ENCODE results near the gene CPNE5.

CPNE5 gene

DNA sequence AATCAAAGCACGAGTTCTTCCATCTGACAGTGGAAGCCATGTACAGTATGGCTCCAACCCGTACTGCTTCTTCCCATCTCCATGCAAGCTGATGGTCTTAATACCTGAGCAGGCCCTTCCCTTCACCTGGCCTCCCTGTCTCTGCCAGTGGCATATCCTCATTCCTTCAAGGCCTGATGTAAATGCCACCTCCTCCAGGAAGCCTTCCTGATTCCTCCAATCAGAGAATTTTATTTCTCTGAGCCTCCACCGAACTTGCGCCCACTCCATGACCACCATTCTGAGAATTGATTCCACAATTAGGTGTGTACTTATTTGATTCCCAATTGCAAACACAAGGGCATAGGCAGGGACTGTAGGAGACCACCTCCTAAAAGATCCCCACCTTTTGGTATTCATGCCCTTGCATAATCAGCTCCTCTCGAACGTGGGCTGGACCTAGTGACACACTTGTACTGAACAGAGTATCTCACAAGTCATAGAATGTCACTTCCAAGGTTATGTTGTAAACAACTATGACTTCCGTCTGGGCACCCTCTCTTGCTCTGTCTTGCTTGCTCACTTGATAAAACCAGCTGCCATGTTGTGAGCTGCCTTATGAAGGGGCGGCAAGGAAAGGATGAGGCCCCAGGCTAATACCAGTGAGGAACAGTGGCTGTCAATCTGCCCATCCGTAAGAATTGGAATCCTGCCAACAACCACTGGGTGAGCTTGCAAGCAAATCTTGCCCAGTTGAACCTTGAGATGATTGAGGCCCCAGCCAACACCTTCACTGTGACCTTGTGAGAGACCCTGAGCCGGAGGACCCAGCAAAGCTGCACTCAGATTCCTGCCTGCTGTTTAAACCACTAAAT is 38.8 kb downstream of the CPNE5 start:
- no peak for DNase-seq (ENCODE audit: low read depth)
- TF ChIP-seq, protein P1, sequence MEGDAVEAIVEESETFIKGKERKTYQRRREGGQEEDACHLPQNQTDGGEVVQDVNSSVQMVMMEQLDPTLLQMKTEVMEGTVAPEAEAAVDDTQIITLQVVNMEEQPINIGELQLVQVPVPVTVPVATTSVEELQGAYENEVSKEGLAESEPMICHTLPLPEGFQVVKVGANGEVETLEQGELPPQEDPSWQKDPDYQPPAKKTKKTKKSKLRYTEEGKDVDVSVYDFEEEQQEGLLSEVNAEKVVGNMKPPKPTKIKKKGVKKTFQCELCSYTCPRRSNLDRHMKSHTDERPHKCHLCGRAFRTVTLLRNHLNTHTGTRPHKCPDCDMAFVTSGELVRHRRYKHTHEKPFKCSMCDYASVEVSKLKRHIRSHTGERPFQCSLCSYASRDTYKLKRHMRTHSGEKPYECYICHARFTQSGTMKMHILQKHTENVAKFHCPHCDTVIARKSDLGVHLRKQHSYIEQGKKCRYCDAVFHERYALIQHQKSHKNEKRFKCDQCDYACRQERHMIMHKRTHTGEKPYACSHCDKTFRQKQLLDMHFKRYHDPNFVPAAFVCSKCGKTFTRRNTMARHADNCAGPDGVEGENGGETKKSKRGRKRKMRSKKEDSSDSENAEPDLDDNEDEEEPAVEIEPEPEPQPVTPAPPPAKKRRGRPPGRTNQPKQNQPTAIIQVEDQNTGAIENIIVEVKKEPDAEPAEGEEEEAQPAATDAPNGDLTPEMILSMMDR (IDR thresholded peaks at IDR 0.05; ENCODE audit: control insufficient read depth, extremely low read depth, insufficient read depth) = no peak
- H3K4me3 ChIP-seq (ENCODE audit: low read depth, low read length) = no peak overlapping the region

DNA sequence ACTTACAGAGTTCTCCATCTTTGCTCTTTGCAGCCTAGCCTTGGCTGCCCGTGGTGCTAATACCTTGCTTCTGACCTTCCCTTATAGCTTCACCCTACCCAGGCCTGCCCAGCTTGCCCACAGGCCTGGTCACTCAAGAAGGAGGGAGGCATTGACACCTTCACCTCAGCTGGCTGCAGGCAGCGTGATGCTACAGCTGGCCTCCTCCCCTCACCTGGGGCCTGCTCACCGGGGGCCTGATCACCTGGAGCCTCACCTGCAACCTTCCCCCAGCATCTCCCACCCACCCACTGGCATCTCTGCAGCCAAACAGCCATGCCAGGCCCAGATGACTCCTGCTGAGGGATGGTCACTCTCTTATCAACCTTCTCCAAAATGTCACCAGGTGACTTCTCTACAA is 40.4 kb downstream of the CPNE5 start:
- no peak for DNase-seq (ENCODE audit: low read depth)

DNA sequence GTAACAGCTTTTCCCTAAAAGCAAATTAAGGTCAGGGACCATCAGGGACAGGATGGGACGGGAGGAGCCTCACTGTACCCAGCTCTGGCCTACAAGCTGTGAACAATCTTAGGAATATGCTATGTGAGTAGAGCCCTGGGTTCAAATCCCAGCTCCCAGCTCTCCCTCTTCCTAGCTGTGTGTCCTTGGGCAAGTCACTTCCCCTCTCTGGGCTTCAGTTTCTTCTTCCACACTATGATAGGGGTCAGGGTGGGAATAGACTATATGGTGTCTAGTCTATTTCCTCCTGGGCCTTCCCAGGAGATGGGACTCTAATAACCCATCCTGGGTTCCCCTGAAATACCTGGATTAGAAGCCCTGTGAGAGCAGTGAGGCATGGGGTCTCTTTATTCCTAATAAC is 41.6 kb downstream of the CPNE5 start:
- H3K4me3 ChIP-seq (ENCODE audit: low read depth, low read length) = no peak overlapping the region
- no peak for DNase-seq (ENCODE audit: low read depth)
- TF ChIP-seq, protein P1 (IDR thresholded peaks at IDR 0.05; ENCODE audit: control insufficient read depth, extremely low read depth, insufficient read depth) = no peak

More for the DNA sequence above, 40.4 kb downstream of the CPNE5 start:
- TF ChIP-seq, protein P1 (IDR thresholded peaks at IDR 0.05; ENCODE audit: control insufficient read depth, extremely low read depth, insufficient read depth) = no peak
- no peak overlapping the region for H3K4me3 ChIP-seq (ENCODE audit: low read depth, low read length)

GRCh38 chr6:36797055-36797454 is 42.2 kb downstream of the CPNE5 start:
- no peak overlapping the region for H3K4me3 ChIP-seq (ENCODE audit: low read depth, low read length)
- TF ChIP-seq, protein P1 (IDR thresholded peaks at IDR 0.05; ENCODE audit: control insufficient read depth, extremely low read depth, insufficient read depth) = no peak
- DNase-seq (ENCODE audit: low read depth) = no peak

DNA sequence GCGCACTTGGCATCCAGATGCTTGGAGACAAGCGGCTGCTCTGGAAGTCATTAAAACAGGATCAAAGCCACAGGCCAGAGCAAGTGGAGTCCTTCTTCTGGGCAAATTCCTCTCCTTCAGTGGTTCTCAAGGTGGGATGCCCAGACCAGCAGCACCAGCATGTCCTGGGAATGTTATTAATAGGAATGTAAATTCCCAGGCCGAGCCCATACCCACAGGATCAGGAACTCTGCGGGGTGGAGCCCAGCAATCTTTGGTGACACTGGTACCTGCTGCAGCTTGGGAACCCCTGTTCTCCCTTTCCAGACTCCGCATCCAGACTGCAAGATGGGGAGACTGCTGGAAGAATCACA is 44.6 kb downstream of the CPNE5 start:
- no peak for DNase-seq (ENCODE audit: low read depth)
- TF ChIP-seq, protein P1 (IDR thresholded peaks at IDR 0.05; ENCODE audit: control insufficient read depth, extremely low read depth, insufficient read depth) = no peak
- no peak overlapping the region for H3K4me3 ChIP-seq (ENCODE audit: low read depth, low read length)

DNA sequence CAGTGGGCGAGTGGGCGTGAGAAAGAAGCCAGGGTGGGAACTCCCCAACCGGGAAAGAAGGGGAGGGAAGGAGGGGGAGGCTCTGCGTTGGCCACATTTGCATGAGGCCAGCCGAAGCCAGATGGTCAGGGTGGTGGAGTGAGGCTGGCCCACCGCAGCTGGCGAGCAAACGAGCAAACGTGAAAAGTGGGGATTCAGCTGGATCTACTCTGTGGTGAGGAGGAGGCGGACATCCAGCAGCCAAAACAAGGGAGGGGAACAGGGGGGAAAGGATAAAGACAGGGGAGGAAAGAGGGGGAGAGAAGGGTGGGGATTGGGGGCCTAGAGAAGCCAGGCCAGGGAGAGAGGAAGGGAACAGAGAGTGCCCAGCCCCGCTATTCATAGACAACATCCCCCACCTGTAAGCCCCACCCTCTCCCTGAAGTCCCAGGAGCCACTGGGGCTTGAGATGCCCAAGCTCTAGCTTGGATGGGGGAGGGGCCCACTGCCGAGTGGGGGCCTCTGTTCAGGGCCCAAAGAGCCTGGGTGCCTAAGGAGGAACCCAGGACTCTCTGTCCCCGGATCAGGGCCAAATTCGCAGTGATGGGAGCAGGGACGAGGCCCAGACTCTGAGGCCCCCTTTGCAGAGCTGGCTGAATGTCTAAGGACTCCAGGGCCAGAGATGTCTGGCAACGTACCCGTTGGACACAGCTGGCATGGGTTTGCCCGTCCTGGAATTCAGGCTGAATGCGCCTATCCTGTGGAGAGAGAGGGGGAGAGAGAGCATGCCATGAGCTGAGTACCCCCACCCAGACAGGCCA is 45.1 kb downstream of the CPNE5 start:
- TF ChIP-seq, protein P1 (IDR thresholded peaks at IDR 0.05; ENCODE audit: control insufficient read depth, extremely low read depth, insufficient read depth) = no peak
- DNase-seq (ENCODE audit: low read depth) = no peak
- H3K4me3 ChIP-seq (ENCODE audit: low read depth, low read length) = no peak overlapping the region

Measured in LNCaP clone FGC (cell line).